Loucy (cell line): ENCODE results near the gene PARS2.

Experiments used
- H2AFZ ChIP-seq: fragments of 200-600 bp; sonication (generic); 2 replicates; pipeline ENCODE4 v1.6.0; 2016; ENCODE audit warnings: antibody characterized with exemption, mild to moderate bottlenecking, low read length, moderate library complexity
- H3F3A ChIP-seq: fragments of 200-600 bp; 2 replicates; pipeline ENCODE4 v1.6.0; 2016; ENCODE audit warnings: antibody characterized with exemption, low read depth, mild to moderate bottlenecking
- H3K27me3 ChIP-seq: fragments of 200-600 bp; sonication (generic); 2 replicates; pipeline ENCODE4 v1.6.1; 2014; ENCODE audit warnings: low read length, mild to moderate bottlenecking; ENCODE audit not compliant: insufficient read depth, poor library complexity, severe bottlenecking
- H3K36me3 ChIP-seq: fragments of 200-600 bp; sonication (generic); 2 replicates; pipeline ENCODE4 v1.6.1; 2016; ENCODE audit warnings: low read length; ENCODE audit not compliant: insufficient read depth
- H3K4me1 ChIP-seq: fragments of 200-600 bp; sonication (generic); 2 replicates; pipeline ENCODE4 v1.5.1; 2014; ENCODE audit warnings: low read length, mild to moderate bottlenecking; ENCODE audit not compliant: insufficient read depth, poor library complexity, severe bottlenecking
- H3K4me2 ChIP-seq: fragments of 200-600 bp; sonication (generic); 2 replicates; pipeline ENCODE4 v1.6.0; 2014; ENCODE audit warnings: antibody characterized with exemption, low read length, low read depth, mild to moderate bottlenecking; ENCODE audit not compliant: poor library complexity, severe bottlenecking
- H3K4me3 ChIP-seq: fragments of 200-600 bp; sonication (generic); 2 replicates; pipeline ENCODE4 v1.5.1; 2014; ENCODE audit warnings: low read length, mild to moderate bottlenecking, mixed read lengths; ENCODE audit not compliant: poor library complexity, severe bottlenecking
- H3K79me2 ChIP-seq: fragments of 200-600 bp; sonication (generic); 2 replicates; pipeline ENCODE4 v1.6.1; 2014; ENCODE audit warnings: low read length; ENCODE audit not compliant: insufficient read depth
- H3K9ac ChIP-seq: fragments of 200-600 bp; sonication (generic); 2 replicates; pipeline ENCODE4 v1.6.0; 2014; ENCODE audit warnings: mild to moderate bottlenecking, low read depth, low read length, moderate library complexity; ENCODE audit not compliant: poor library complexity, severe bottlenecking
- H3K9me2 ChIP-seq: fragments of 200-600 bp; sonication (generic); replicated peaks from 2 replicates; pipeline ENCODE4 v1.6.1; 2016; ENCODE audit warnings: low read depth, low read length, mixed read lengths
- H3K9me3 ChIP-seq: fragments of 200-600 bp; sonication (generic); 2 replicates; pipeline ENCODE4 v1.6.1; 2014; ENCODE audit warnings: mild to moderate bottlenecking, antibody characterized with exemption, low read length, low read depth; ENCODE audit not compliant: insufficient read depth
- H4K20me1 ChIP-seq: fragments of 200-600 bp; sonication (generic); 2 replicates; pipeline ENCODE4 v1.6.0; 2014; ENCODE audit warnings: antibody characterized with exemption, low read length, mild to moderate bottlenecking; ENCODE audit not compliant: insufficient read depth, poor library complexity, severe bottlenecking
- EZH2phosphoT487 ChIP-seq: fragments of 200-600 bp; IDR thresholded peaks from 2 replicates; pipeline ENCODE4 v1.6.1; 2018; ENCODE audit warnings: antibody characterized with exemption, mild to moderate bottlenecking, moderate library complexity, borderline replicate concordance
- TF ChIP-seq, protein P1 (sequence below): fragments of 200-600 bp; sonication (generic); conservative IDR thresholded peaks from 2 replicates; pipeline ENCODE4 v1.5.1; 2014; ENCODE audit warnings: mild to moderate bottlenecking, antibody characterized with exemption, low read length

The PARS2 gene

DNA sequence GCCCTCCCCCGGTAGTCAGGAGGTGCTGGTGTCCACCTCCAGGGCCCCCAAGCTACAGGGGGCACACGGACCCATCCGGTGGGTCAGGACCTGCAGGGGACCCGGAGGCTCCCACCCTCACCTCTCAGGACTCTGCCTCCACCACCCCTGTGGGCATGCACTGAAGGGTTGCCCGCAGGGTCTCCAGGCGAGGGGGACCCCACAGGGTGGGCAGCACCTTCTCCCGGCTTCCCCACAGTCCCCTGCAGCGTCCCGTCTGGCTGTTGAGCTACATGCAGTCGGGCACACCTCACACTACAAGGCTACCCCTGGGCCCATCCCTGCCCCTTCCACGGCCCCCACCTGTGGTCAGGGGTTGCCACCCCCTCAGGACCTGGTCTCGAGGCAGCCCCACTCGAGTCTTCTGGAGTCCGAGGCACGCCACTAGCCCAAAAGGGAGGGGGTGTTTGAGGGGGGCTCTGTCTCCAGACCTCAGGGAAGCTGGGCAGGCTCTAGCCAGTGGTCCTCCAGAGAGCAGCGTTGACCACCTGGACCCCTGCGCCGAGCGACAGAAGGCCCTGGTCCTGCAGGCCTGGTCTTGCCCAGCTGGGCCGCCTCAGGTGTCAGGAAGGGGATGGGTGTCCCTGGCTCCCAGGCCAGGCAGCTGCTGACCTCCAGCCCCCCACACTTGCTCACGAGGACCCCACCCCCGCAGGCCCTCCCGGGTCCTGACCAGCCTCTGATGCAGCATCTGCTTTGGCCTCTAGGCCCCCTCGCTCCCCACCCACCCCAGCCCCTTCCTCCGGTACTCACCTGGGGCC, 9.6 kb downstream of the PARS2 start:
- Histone ChIP-seq H2AFZ (no peak overlapping the region), H3K9me3 (no peaks in the 10 kb centered on the region), H3K9ac (no peak overlapping the region), H3K4me2 (no peak overlapping the region), H3K4me1 (no peaks in the 10 kb centered on the region), H3K36me3 (peaks cover 6% of the 10 kb centered on the region; the same call in 1 of the 2 replicates), H3K9me2 (no peaks in the 10 kb centered on the region), H4K20me1 (no peaks in the 10 kb centered on the region), H3K27me3 (no peaks in the 10 kb centered on the region), H3K4me3 (no peak overlapping the region), H3K79me2 (no peaks in the 10 kb centered on the region), H3F3A (no peaks in the 10 kb centered on the region)
- TF ChIP-seq EZH2phosphoT487, result no peak
- TF ChIP-seq, protein P1, sequence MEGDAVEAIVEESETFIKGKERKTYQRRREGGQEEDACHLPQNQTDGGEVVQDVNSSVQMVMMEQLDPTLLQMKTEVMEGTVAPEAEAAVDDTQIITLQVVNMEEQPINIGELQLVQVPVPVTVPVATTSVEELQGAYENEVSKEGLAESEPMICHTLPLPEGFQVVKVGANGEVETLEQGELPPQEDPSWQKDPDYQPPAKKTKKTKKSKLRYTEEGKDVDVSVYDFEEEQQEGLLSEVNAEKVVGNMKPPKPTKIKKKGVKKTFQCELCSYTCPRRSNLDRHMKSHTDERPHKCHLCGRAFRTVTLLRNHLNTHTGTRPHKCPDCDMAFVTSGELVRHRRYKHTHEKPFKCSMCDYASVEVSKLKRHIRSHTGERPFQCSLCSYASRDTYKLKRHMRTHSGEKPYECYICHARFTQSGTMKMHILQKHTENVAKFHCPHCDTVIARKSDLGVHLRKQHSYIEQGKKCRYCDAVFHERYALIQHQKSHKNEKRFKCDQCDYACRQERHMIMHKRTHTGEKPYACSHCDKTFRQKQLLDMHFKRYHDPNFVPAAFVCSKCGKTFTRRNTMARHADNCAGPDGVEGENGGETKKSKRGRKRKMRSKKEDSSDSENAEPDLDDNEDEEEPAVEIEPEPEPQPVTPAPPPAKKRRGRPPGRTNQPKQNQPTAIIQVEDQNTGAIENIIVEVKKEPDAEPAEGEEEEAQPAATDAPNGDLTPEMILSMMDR, result no peak

DNA sequence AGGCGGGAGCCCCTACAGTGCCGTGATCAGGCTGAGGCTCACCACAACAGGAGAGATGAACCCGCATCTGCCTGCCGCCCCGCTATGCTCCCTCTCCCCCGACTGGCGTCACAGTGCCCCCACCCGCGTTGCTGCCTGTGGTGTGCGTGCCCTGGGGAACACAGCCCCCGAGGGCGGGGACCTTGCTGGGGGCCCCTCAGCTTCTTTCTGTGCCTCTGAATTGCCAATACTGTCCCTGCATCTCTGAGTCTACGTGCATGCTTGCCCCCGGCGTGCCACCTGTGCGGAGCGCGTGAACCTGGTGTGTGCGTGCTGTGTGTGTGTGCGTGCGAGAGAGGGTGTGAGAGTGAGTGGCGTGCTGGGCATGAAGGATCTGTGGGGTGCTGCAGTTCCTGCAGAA, 10.3 kb downstream of the PARS2 start:
- Histone ChIP-seq H3K36me3 (peaks cover 6% of the 10 kb centered on the region; the same call in 1 of the 2 replicates), H2AFZ (no peak overlapping the region)

DNA sequence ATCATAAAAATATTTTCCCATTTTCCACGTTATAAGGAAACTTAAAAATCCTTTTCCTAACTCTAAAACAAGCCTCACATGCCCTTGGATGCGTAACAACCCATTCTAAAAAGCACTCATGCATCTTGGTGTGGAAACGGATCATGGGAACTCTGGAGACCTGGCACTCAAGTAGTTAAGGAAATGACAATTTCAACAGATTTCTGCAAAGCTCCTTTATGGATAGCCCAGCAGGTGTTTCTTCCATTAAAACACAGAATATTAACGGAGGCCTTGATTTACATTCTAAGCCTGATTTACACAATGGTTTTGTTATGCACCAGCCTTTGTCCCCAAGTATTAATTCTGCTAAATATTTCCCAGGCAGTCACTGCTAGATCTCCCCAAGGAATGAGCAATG, 12.9 kb downstream of the PARS2 start:
- Histone ChIP-seq H3K9ac (no peak overlapping the region), H3F3A (no peaks in the 10 kb centered on the region), H3K36me3 (no peaks in the 10 kb centered on the region), H3K9me3 (no peaks in the 10 kb centered on the region), H3K9me2 (no peaks in the 10 kb centered on the region), H3K4me3 (no peak overlapping the region), H3K4me2 (no peak overlapping the region), H3K79me2 (no peaks in the 10 kb centered on the region), H4K20me1 (no peaks in the 10 kb centered on the region), H3K4me1 (no peaks in the 10 kb centered on the region), H3K27me3 (no peaks in the 10 kb centered on the region), H2AFZ (no peak overlapping the region)
- no peak for TF ChIP-seq EZH2phosphoT487
- TF ChIP-seq, protein P1, result no peak

More for the DNA sequence above, 10.3 kb downstream of the PARS2 start:
- Histone ChIP-seq H3K9ac (no peak overlapping the region), H3K9me3 (no peaks in the 10 kb centered on the region), H4K20me1 (no peaks in the 10 kb centered on the region), H3F3A (no peaks in the 10 kb centered on the region), H3K4me3 (no peak overlapping the region), H3K4me2 (no peak overlapping the region), H3K4me1 (no peaks in the 10 kb centered on the region), H3K9me2 (no peaks in the 10 kb centered on the region), H3K27me3 (no peaks in the 10 kb centered on the region), H3K79me2 (no peaks in the 10 kb centered on the region)
- TF ChIP-seq EZH2phosphoT487, result no peak
- TF ChIP-seq, protein P1, result no peak
